Spleen (tissue), 7 donors: Measurements from ENCODE around the gene CHKB.

ENCODE experiments used
- POLR2A ChIP-seq, 3 donors: fragments of 450-650 bp; IDR thresholded peaks; one replicate each; pipeline ENCODE4 v1.5.1; 2017; ENCODE audit warnings: antibody characterized with exemption in 3 of 3, mild to moderate bottlenecking in 1 of 3
- POLR2AphosphoS5 ChIP-seq, 3 donors: sonication (generic); formaldehyde crosslinking; IDR thresholded peaks; one replicate each; pipeline ENCODE4 v1.5.1; 2017; ENCODE audit warnings: antibody characterized with exemption in 3 of 3
- TF ChIP-seq, protein P1 (sequence below), 11 experiments: fragments of 200-600 bp in 7 of 11; fragments of 450-650 bp in 4 of 11; sonication (generic) in 4 of 11; IDR thresholded peaks in 8 of 11; conservative IDR thresholded peaks in 3 of 11; 1 replicate in 7 of 11; 2 replicates in 4 of 11; pipeline versions ENCODE4 v1.4.0 to v1.8.0; 2016 to 2021; ENCODE audit warnings: antibody characterized with exemption in 11 of 11, inconsistent platforms in 4 of 11, mild to moderate bottlenecking in 1 of 11
- donor health status: DM: no; HTN: no; CAD: no; lungs with moderate emphysema.
- donor health status: DM: no; HTN: no; CAD: no.
- donor health status: DM: no; HTN: no; CAD: no.

DNA sequence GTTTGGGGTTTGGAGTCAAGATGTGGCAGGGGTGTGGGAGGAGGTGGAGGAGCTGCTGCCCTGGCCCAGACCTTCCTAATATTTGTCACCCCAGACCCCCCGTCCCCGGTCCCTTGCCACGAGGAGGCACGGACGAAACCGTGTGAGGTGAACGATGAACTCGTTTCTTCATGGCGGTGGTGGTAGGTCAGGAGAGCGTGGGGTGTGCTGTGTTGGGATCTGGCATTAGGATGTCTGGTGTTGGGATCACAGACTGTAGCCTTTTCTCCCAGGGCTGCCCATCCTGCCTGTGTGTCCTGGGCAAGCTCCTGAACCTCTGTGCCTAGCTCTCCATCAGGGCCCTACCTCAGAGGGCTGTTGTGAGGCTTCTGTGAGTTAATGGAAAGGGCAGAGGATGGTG lies 26.3 kb upstream of the CHKB start:
- TF ChIP-seq, protein P1, sequence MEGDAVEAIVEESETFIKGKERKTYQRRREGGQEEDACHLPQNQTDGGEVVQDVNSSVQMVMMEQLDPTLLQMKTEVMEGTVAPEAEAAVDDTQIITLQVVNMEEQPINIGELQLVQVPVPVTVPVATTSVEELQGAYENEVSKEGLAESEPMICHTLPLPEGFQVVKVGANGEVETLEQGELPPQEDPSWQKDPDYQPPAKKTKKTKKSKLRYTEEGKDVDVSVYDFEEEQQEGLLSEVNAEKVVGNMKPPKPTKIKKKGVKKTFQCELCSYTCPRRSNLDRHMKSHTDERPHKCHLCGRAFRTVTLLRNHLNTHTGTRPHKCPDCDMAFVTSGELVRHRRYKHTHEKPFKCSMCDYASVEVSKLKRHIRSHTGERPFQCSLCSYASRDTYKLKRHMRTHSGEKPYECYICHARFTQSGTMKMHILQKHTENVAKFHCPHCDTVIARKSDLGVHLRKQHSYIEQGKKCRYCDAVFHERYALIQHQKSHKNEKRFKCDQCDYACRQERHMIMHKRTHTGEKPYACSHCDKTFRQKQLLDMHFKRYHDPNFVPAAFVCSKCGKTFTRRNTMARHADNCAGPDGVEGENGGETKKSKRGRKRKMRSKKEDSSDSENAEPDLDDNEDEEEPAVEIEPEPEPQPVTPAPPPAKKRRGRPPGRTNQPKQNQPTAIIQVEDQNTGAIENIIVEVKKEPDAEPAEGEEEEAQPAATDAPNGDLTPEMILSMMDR (IDR thresholded peaks at IDR 0.05 in 8 of 11, conservative IDR thresholded peaks at IDR 0.05 in 3 of 11) = no peak
- no peak for TF ChIP-seq POLR2A (IDR thresholded peaks at IDR 0.05)
- TF ChIP-seq POLR2AphosphoS5 (IDR thresholded peaks at IDR 0.05) = no peak
